OCI-LY3 (cell line): Measurements from ENCODE around the gene DHRSX.

Experiments used
- CTCF ChIP-seq: fragments of 200-600, 300-600 bp; sonication (generic); IDR thresholded peaks from 2 replicates; pipeline ENCODE4 v1.5.1; 2014; ENCODE audit warnings: antibody characterized with exemption, low read length, low read depth
- EZH2phosphoT487 ChIP-seq: fragments of 200-600 bp; shearing (Covaris generic); IDR thresholded peaks from 2 replicates; pipeline ENCODE4 v1.6.1; 2018; ENCODE audit warnings: antibody characterized with exemption, mixed run types, low read depth

- TF ChIP-seq CTCF (no peak), EZH2phosphoT487 (no peak)
These were observed 130.3 kb downstream of the DHRSX start for GRCh38 chrX:2370456-2370855.
